Natural killer cell treated with Interleukin-12 subunit alpha and Interleukin-12 subunit beta and Interleukin-15 and Interleukin-18, amount 100 ng/mL, for 72 hours (primary cell): ENCODE data around the gene SLC26A11. TPM values are rescaled to one million over a fixed set of nuclear protein-coding genes. Genes with fewer than 3 reads are reported as not detected.

Experiments
- ATAC-seq, 2 donors: fragments of 150-1000 bp; cut with Tn5 transposase in 1 of 2; sonication (Bioruptor Pico), chemical (Tn5 transposase) in 1 of 2; 2 replicates each; pipeline ENCODE4 v1.10.0; 2021
- DNase-seq: peaks from one replicate; pipeline ENCODE4 v3.0.0; 2022; ENCODE audit warnings: low spot score
- H3K27ac Mint-ChIP-seq, 2 donors: 1 replicate in 1 of 2; 2 replicates in 1 of 2; pipeline ENCODE4 v1.8.0; 2022; ENCODE audit warnings: mixed read lengths in 2 of 2, mild to moderate bottlenecking in 1 of 2, moderate library complexity in 1 of 2
- H3K27me3 Mint-ChIP-seq, 2 donors: 1 replicate in 1 of 2; 2 replicates in 1 of 2; pipeline ENCODE4 v1.8.0; 2022; ENCODE audit warnings: mixed read lengths in 2 of 2
- H3K36me3 Mint-ChIP-seq: one replicate; pipeline ENCODE4 v1.8.0; 2022; ENCODE audit warnings: mixed read lengths
- H3K4me1 Mint-ChIP-seq, 2 donors: 1 replicate in 1 of 2; 2 replicates in 1 of 2; pipeline ENCODE4 v1.8.0; 2022; ENCODE audit warnings: low read depth in 2 of 2, mixed read lengths in 2 of 2, mild to moderate bottlenecking in 1 of 2
- H3K4me3 Mint-ChIP-seq: one replicate; pipeline ENCODE4 v1.8.0; 2022; ENCODE audit warnings: mixed read lengths
- H3K9me3 Mint-ChIP-seq: 2 replicates; pipeline ENCODE4 v1.8.0; 2022; ENCODE audit warnings: mixed read lengths
- total RNA-seq, 2 donors: library from RNA; stranded (reverse); gene quantifications; one replicate each; pipeline ENCODE4 v1.2.3, GENCODE V29; 2022

The SLC26A11 gene
- total RNA-seq, 2 donors from 2014 or later, result 5.5 to 19.3 TPM

GRCh38 chr17:80285237-80285920 is 65.2 kb downstream of the SLC26A11 start:
- no peak for ATAC-seq
- no peak for DNase-seq

DNA sequence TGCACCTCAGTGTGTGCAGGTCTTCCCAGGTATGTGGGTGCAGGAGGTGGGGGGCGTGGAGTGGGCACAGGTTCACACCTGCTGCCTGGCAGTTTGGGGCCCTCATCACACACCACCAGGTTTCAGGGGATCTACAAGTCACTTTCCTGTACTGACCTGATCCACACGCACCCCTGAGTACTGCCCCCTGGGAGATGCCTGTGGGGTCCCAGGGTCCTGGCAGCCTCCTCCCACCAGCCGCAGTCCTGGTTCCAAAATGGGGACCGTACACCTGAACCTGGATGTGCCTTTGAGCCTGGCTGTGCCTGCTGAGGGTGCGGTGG is 66.4 kb downstream of the SLC26A11 start:
- ATAC-seq, result no peak
- H3K4me3 Mint-ChIP-seq, result no peak overlapping the region
- H3K27ac Mint-ChIP-seq, result peak overlapping the region; percentile 61 to 88
- H3K36me3 Mint-ChIP-seq, result peaks cover 16% of the 10 kb centered on the region
- H3K27me3 Mint-ChIP-seq, result no peaks in the 10 kb centered on the region
- H3K9me3 Mint-ChIP-seq, result no peaks in the 10 kb centered on the region
- peaks cover 19 to 33% of the 10 kb centered on the region in 2 donors for H3K4me1 Mint-ChIP-seq
- DNase-seq, result peak; percentile 29

More at GRCh38 chr17:80285237-80285920, 65.2 kb downstream of the SLC26A11 start:
- Mint-ChIP-seq H3K4me3 (no peak overlapping the region), H3K4me1 (peaks cover 19 to 37% of the 10 kb centered on the region in 2 donors), H3K36me3 (peaks cover 17% of the 10 kb centered on the region), H3K27ac (peak overlapping the region; percentile 61 to 84), H3K9me3 (no peaks in the 10 kb centered on the region), H3K27me3 (no peaks in the 10 kb centered on the region)

GRCh38 chr17:80287038-80287437 is 66.8 kb downstream of the SLC26A11 start:
- ATAC-seq, result no peak
- peaks cover 19 to 33% of the 10 kb centered on the region in 2 donors for H3K4me1 Mint-ChIP-seq
- peaks cover 16% of the 10 kb centered on the region for H3K36me3 Mint-ChIP-seq

GRCh38 chr17:80287806-80288567 is 67.8 kb downstream of the SLC26A11 start:
- ATAC-seq (no peak), DNase-seq (peak; percentile 54)
- H3K27me3 Mint-ChIP-seq, result no peaks in the 10 kb centered on the region
- peaks cover 16% of the 10 kb centered on the region for H3K36me3 Mint-ChIP-seq
- H3K9me3 Mint-ChIP-seq, result no peaks in the 10 kb centered on the region
- peak overlapping the region; percentile 61 to 88 for H3K27ac Mint-ChIP-seq
- peaks cover 19 to 29% of the 10 kb centered on the region in 2 donors for H3K4me1 Mint-ChIP-seq
- no peak overlapping the region for H3K4me3 Mint-ChIP-seq

More at GRCh38 chr17:80287038-80287437, 66.8 kb downstream of the SLC26A11 start:
- DNase-seq, result peak; percentile 3
- Mint-ChIP-seq H3K27me3 (no peaks in the 10 kb centered on the region), H3K4me3 (no peak overlapping the region), H3K27ac (peak overlapping the region; percentile 61 to 88), H3K9me3 (no peaks in the 10 kb centered on the region)

GRCh38 chr17:80289616-80290015 is 69.4 kb downstream of the SLC26A11 start:
- Mint-ChIP-seq H3K9me3 (no peaks in the 10 kb centered on the region), H3K27ac (peak overlapping the region; percentile 64 to 77), H3K27me3 (no peaks in the 10 kb centered on the region), H3K36me3 (peaks cover 24% of the 10 kb centered on the region), H3K4me3 (no peak overlapping the region), H3K4me1 (peaks cover 25 to 31% of the 10 kb centered on the region in 2 donors)
- ATAC-seq (no peak), DNase-seq (peak; percentile 49)

DNA sequence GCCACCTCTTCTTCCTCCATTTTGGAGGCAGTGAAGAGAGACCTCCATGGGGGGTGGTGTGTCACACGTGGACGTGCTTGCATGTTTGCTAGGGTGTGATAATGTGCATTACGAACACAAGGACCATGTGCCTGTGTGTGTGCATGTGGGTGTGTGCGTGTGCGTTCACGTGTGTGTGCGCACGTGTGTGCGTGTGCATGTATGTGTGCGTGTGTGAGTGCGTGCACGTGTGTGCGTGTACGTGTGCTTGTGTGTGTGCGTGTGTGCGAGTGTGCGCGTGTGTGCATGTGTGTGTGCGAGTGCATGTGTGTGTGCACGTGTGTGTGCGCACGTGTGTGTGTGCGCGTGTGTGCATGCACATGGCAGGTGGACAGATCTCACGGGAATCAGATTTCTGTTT is 69.9 kb downstream of the SLC26A11 start:
- Mint-ChIP-seq H3K36me3 (peaks cover 24% of the 10 kb centered on the region), H3K9me3 (no peaks in the 10 kb centered on the region), H3K27me3 (no peaks in the 10 kb centered on the region), H3K4me3 (no peak overlapping the region), H3K4me1 (peaks cover 22 to 29% of the 10 kb centered on the region in 2 donors), H3K27ac (peak overlapping the region in 1 of 2 donors; percentile 64)
- ATAC-seq, result no peak
- peak; percentile 12 for DNase-seq

DNA sequence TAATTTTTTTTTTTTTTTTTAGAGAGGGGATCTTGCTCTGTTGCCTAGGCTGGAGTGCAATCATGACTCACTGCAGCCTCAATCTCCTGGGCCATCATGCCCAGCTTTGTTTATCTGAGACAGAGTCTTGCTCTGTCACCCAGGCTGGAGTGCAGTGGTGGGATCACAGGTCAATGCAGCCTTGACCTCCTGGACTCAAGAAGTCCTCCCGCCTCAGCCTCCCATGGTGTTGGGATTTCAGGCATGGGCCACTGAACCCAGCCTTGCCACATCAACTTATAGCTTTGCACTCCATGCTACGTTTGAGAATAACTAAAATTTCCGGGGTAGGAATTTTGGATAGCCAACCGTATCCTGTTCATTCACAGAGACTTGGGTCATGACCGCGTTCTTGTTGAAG is 71.0 kb downstream of the SLC26A11 start:
- DNase-seq, result no peak
- no peaks in the 10 kb centered on the region for H3K27me3 Mint-ChIP-seq
- peak overlapping the region in 1 of 2 donors; percentile 51 for H3K27ac Mint-ChIP-seq
- H3K36me3 Mint-ChIP-seq, result peaks cover 30% of the 10 kb centered on the region
- H3K9me3 Mint-ChIP-seq, result no peaks in the 10 kb centered on the region
- H3K4me3 Mint-ChIP-seq, result no peak overlapping the region
- H3K4me1 Mint-ChIP-seq, result peaks cover 22 to 30% of the 10 kb centered on the region in 2 donors
- ATAC-seq, result no peak

GRCh38 chr17:80291691-80292487 is 71.7 kb downstream of the SLC26A11 start:
- H3K4me3 Mint-ChIP-seq, result no peak overlapping the region
- ATAC-seq, result no peak
- H3K36me3 Mint-ChIP-seq, result peaks cover 30% of the 10 kb centered on the region
- no peak for DNase-seq
- H3K4me1 Mint-ChIP-seq, result peaks cover 22 to 35% of the 10 kb centered on the region in 2 donors
- H3K27me3 Mint-ChIP-seq, result no peaks in the 10 kb centered on the region
- peak overlapping the region in 1 of 2 donors; percentile 51 for H3K27ac Mint-ChIP-seq
- no peaks in the 10 kb centered on the region for H3K9me3 Mint-ChIP-seq

DNA sequence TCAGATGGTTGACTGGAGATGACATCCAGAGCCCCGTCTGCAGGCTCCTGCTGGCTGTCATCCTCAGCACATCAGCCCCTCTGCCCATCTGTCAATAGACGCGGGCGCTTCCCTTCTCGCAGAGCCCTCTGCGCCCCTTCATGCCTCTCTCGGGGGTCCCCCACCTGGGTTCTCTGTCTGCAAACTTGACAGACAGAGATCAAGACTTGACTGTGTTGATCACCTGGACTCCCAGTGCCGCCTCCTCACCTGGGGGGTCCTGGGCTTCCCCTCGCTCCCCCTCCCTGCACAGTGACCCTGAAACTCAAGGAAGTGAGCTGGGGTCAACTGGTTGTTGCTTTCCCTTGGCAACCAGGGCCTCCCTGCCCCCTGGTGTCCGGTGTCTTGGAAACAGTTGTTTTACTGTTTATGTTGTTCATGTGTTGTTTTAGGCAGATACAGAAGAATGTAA is 72.3 kb downstream of the SLC26A11 start:
- DNase-seq (no peak), ATAC-seq (no peak)
- Mint-ChIP-seq H3K27ac (no peak overlapping the region), H3K27me3 (no peaks in the 10 kb centered on the region), H3K36me3 (peaks cover 27% of the 10 kb centered on the region), H3K9me3 (no peaks in the 10 kb centered on the region), H3K4me3 (no peak overlapping the region), H3K4me1 (peaks cover 17 to 31% of the 10 kb centered on the region in 2 donors)

- Mint-ChIP-seq H3K9me3 (no peaks in the 10 kb centered on the region), H3K4me1 (peaks cover 15 to 30% of the 10 kb centered on the region in 2 donors), H3K36me3 (peaks cover 28% of the 10 kb centered on the region), H3K27ac (peak overlapping the region; percentile 56 to 72), H3K4me3 (peak overlapping the region; percentile 30), H3K27me3 (no peaks in the 10 kb centered on the region)
- no peak for DNase-seq
- ATAC-seq, result peak; percentile 43 to 52
These were observed 74.0 kb downstream of the SLC26A11 start for GRCh38 chr17:80294210-80294609.

DNA sequence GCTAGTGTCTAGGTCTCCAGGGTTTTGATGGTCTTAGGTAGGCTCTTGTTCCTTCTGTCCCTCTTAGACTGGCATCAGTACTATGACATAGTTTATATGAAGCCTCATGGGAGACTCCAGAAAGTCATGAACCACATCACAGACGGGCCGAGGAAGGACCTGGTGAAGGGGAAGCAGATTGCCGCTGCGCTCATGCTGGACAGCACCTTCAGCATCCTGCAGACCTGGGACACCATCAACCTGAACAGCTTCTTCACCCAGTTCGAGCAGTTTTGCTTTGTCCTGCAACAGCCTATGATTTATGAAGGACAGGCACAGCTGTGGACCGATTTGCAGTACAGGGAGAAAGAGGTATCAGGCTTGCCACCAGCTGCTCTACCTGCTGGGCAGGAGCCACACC is 74.4 kb downstream of the SLC26A11 start:
- Mint-ChIP-seq H3K27ac (peak overlapping the region; percentile 56 to 72), H3K36me3 (peaks cover 28% of the 10 kb centered on the region), H3K9me3 (no peaks in the 10 kb centered on the region), H3K4me1 (peaks cover 13 to 29% of the 10 kb centered on the region in 2 donors), H3K4me3 (peak overlapping the region; percentile 30), H3K27me3 (no peaks in the 10 kb centered on the region)
- DNase-seq (no peak), ATAC-seq (no peak)

DNA sequence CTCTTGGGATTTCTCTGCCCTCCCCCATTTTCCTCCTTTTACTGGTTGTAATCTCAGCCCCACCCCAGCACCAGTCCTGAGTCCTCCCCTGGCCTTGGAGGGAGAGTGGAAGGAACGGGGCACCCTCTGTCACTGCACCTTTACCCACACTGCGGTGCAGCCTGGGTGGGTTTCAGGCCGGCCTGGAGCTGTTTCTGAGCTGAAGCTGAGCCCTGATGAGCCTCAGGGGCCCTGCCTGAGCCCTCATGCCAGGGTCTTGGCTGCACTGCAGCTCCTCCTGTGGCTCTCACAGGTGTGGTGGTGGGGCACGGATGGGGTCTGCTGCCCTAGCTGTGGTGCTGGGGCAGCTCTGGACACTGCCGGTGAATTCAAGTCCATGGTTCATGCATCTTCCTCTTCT is 74.9 kb downstream of the SLC26A11 start:
- Mint-ChIP-seq H3K9me3 (no peaks in the 10 kb centered on the region), H3K27ac (peak overlapping the region; percentile 59 to 72)

DNA sequence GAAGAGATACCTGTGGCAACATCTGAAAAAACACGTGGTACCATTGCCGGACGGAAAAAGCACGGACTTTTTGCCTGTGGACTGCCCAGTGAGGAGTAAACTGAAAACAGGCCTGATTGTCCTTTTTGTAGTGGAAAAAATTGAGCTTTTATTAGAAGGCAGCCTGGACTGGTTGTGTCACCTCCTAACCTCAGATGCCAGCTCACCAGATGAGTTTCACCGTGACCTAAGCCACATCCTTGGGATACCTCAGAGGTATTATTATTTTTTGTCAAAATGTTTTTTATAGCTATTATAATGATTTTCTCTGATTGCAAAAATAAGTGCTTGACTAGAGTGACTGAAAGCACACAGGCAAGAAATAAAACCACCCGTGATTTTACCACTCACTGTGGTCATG is 75.3 kb downstream of the SLC26A11 start:
- Mint-ChIP-seq H3K4me1 (peaks cover 17 to 36% of the 10 kb centered on the region in 2 donors), H3K27ac (peak overlapping the region; percentile 59 to 72)
- peak in 1 of 2 donors; percentile 28 for ATAC-seq

More for the DNA sequence above, 74.9 kb downstream of the SLC26A11 start:
- peaks cover 17 to 32% of the 10 kb centered on the region in 2 donors for H3K4me1 Mint-ChIP-seq
- H3K27me3 Mint-ChIP-seq, result no peaks in the 10 kb centered on the region
- ATAC-seq (no peak), DNase-seq (no peak)
- H3K36me3 Mint-ChIP-seq, result peaks cover 32% of the 10 kb centered on the region
- H3K4me3 Mint-ChIP-seq, result no peak overlapping the region

More for the DNA sequence above, 75.3 kb downstream of the SLC26A11 start:
- no peak for DNase-seq
- H3K27me3 Mint-ChIP-seq, result no peaks in the 10 kb centered on the region
- no peaks in the 10 kb centered on the region for H3K9me3 Mint-ChIP-seq
- H3K36me3 Mint-ChIP-seq, result peaks cover 36% of the 10 kb centered on the region
- H3K4me3 Mint-ChIP-seq, result no peak overlapping the region
